T-cell (primary cell): ENCODE measurements around the gene CNTNAP2. TPM values are rescaled to one million over a fixed set of nuclear protein-coding genes. Genes with fewer than 3 reads are reported as not detected.
"Not testable (repeated sequence)": the region's sequence is repeated elsewhere in the genome, so short reads cannot be mapped to it uniquely, and the experiment has no call there.

Experiments used
- ATAC-seq, 4 experiments: fragments of 200-7000 bp in 3 of 4; fragments of 150-1000 bp in 1 of 4; cut with Tn5 transposase; replicated peaks in 1 of 4; 1 replicate in 3 of 4; 2 replicates in 1 of 4; pipeline ENCODE4 v1.10.0; 2021; ENCODE audit warnings: moderate library complexity in 3 of 4, mild to moderate bottlenecking in 2 of 4, moderate number of reproducible peaks in 1 of 4
- CTCF ChIA-PET, 2 donors: fragments of 300-600 bp; sonication (Branson Sonifier 250); formaldehyde crosslinking; loops; one replicate each; lab custom pipeline; 2022; ENCODE audit warnings: antibody characterized with exemption in 2 of 2; lab: Charles Lee
- POLR2A ChIA-PET, 2 donors: fragments of 300-600 bp; sonication (Branson Sonifier 250); formaldehyde crosslinking; loops; one replicate each; lab custom pipeline; 2022; ENCODE audit warnings: antibody characterized with exemption in 2 of 2; lab: Charles Lee
- DNase-seq, 35 experiments: peaks; one replicate each; pipeline versions ENCODE4 v3.0.0 to v3.0.0-alpha.2; 2013 to 2023
- H3K27ac ChIP-seq: one replicate; pipeline ENCODE4 v1.5.1; 2013; ENCODE audit warnings: low read length
- H3K27me3 ChIP-seq, 2 experiments: replicated peaks in 1 of 2; 1 replicate in 1 of 2; 2 replicates in 1 of 2; pipeline versions ENCODE4 v1.6.1 to v1.7.0; 2013; ENCODE audit warnings: low read length in 1 of 2, mixed read lengths in 1 of 2; ENCODE audit not compliant: control insufficient read depth in 2 of 2, insufficient read depth in 2 of 2; ENCODE audit errors: extremely low read depth in 1 of 2
- H3K36me3 ChIP-seq, 2 donors: 1 replicate in 1 of 2; 2 replicates in 1 of 2; pipeline versions ENCODE4 v1.6.1 to v1.7.0; 2013; ENCODE audit warnings: low read length in 1 of 2; ENCODE audit not compliant: control insufficient read depth in 2 of 2, insufficient read depth in 1 of 2; ENCODE audit errors: extremely low read depth in 1 of 2
- H3K4me1 ChIP-seq, 2 experiments: 1 replicate in 1 of 2; 2 replicates in 1 of 2; pipeline versions ENCODE4 v1.6.1 to v1.7.0; 2013; ENCODE audit warnings: low read length in 2 of 2, mixed read lengths in 1 of 2; ENCODE audit not compliant: insufficient read depth in 2 of 2, control insufficient read depth in 1 of 2; ENCODE audit errors: extremely low read depth in 1 of 2
- H3K4me3 ChIP-seq, 2 donors: 1 replicate in 1 of 2; 2 replicates in 1 of 2; pipeline versions ENCODE4 v1.5.1 to v1.7.0; 2013; ENCODE audit warnings: mild to moderate bottlenecking in 2 of 2, low read length in 1 of 2, moderate library complexity in 1 of 2; ENCODE audit not compliant: control insufficient read depth in 1 of 2; ENCODE audit errors: extremely low read depth in 1 of 2
- H3K9me3 ChIP-seq: 2 replicates; pipeline ENCODE4 v1.7.0; 2013
- H3K27ac Mint-ChIP-seq, 2 donors: one replicate each; pipeline ENCODE4 v1.8.0; 2020 to 2021; ENCODE audit warnings: mild to moderate bottlenecking in 2 of 2, mixed read lengths in 2 of 2
- H3K27me3 Mint-ChIP-seq, 2 donors: one replicate each; pipeline ENCODE4 v1.8.0; 2021 to 2022; ENCODE audit warnings: mixed read lengths in 2 of 2
- H3K36me3 Mint-ChIP-seq: one replicate; pipeline ENCODE4 v1.8.0; 2021; ENCODE audit warnings: mixed read lengths
- H3K4me1 Mint-ChIP-seq, 3 donors: one replicate each; pipeline ENCODE4 v1.8.0; 2020 to 2022; ENCODE audit warnings: mixed read lengths in 3 of 3, mild to moderate bottlenecking in 1 of 3
- H3K4me3 Mint-ChIP-seq, 3 donors: one replicate each; pipeline ENCODE4 v1.8.0; 2020 to 2022; ENCODE audit warnings: mild to moderate bottlenecking in 3 of 3, mixed read lengths in 3 of 3, moderate library complexity in 3 of 3
- H3K9me3 Mint-ChIP-seq, 3 donors: one replicate each; pipeline ENCODE4 v1.8.0; 2020 to 2022; ENCODE audit warnings: mixed read lengths in 3 of 3
- WGBS: methylation state at CpG from one replicate; pipeline ENCODE4 v1.1.5; 2013; ENCODE audit warnings: missing lambda C conversion rate; ENCODE audit not compliant: insufficient coverage; 5-methylcytosine and 5-hydroxymethylcytosine counted together
- total RNA-seq, 35 experiments: library from RNA in 6 of 35; stranded (reverse) in 6 of 35; fragments of 120-200 nt in 1 of 35; gene quantifications; one replicate each; pipeline versions ENCODE4 v1.2.1 to v1.2.4 and lab custom pipeline; 2013 to 2026

Gene CNTNAP2
- total RNA-seq, 5 donors from 2014 or later (not counting 1 experiment from before 2014, with no cell fraction given): 0.15 to 0.72 (median 0.21) TPM

DNA sequence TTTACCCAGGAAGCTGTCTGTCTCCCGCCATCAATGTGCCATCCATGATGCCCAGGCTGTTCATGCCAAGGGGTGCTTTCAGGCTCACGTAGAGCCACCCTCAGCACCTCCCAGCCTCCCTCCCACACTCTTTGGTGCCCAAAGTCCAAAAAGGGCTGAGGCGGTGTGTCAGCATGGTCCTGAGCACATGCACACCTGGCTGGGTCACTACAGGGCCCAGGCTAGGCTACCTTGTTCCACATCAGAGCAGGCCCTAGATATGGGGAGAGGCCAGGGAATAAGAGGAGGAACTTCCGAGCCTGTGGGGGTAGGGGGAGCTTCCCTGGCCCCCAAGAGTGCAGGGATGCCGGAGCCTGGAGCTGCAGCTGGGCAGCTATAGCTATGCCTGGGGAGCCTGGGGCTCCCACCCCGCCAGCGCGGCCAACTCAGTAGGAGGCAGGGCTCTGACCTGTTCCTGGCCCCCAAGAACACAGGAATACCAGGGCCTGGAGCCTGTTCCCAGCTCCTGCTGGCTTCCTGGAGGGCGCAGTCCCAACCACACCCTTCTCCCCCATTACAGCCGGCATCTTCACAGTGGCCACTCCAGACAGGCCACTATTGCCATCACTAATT lies 2340.8 kb downstream of the CNTNAP2 start:
- Mint-ChIP-seq H3K4me3 (no peak overlapping the region), H3K27ac (no peak overlapping the region), H3K4me1 (no peaks in the 10 kb centered on the region), H3K27me3 (peaks cover 1 to 5% of the 10 kb centered on the region in 2 donors), H3K9me3 (no peaks in the 10 kb centered on the region), H3K36me3 (no peaks in the 10 kb centered on the region)
- H3K4me1 ChIP-seq: no peaks in the 10 kb centered on the region
- no peak overlapping the region for H3K27ac ChIP-seq
- ChIA-PET POLR2A (no interaction called here), CTCF (no interaction called here)
- 88% methylated on average over 8 of the region's 10 CpGs for WGBS
- H3K9me3 ChIP-seq: no peaks in the 10 kb centered on the region
- ATAC-seq: no peak
- DNase-seq: no peak
- no peaks in the 10 kb centered on the region for H3K36me3 ChIP-seq
- peaks cover 0 to 14% of the 10 kb centered on the region in 2 experiments for H3K27me3 ChIP-seq
- H3K4me3 ChIP-seq: no peak overlapping the region

DNA sequence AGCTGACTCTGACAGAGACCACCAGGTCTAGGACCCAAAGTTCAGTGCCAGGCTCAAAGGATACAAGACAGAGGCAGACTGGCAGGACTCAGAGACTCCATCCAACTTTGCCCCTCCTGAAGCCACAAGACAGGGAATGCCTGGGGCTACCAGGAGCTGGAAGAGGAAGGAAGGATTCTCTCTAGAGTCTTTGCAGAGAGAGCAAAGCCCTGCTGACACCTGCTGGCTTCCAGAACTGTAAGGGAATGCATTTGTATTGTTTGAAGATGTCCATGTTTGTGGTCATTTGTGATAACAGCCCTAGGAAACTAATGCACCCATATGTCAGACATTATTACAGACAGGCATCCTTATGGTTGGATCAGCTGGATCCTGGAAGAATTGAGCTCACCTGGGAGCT lies 2341.7 kb downstream of the CNTNAP2 start:
- H3K4me1 ChIP-seq: no peaks in the 10 kb centered on the region
- no peak for ATAC-seq
- H3K4me3 ChIP-seq: no peak overlapping the region
- Mint-ChIP-seq H3K36me3 (no peaks in the 10 kb centered on the region), H3K4me1 (no peaks in the 10 kb centered on the region), H3K9me3 (peaks cover 0 to 6% (median 4%) of the 10 kb centered on the region in 3 donors), H3K27me3 (peaks cover 0 to 5% of the 10 kb centered on the region in 2 donors), H3K27ac (no peak overlapping the region), H3K4me3 (no peak overlapping the region)
- H3K9me3 ChIP-seq: no peaks in the 10 kb centered on the region
- no peak for DNase-seq
- H3K36me3 ChIP-seq: no peaks in the 10 kb centered on the region
- CTCF ChIA-PET: interaction anchor here in 1 of 2 donors (0.5 kb wide), 1 partner anchor 447 kb away, joined by 3 read pairs; no protein-coding TSS in a partner anchor
- no peak overlapping the region for H3K27ac ChIP-seq
- peaks cover 0 to 14% of the 10 kb centered on the region in 2 experiments for H3K27me3 ChIP-seq
- POLR2A ChIA-PET: no interaction called here

DNA sequence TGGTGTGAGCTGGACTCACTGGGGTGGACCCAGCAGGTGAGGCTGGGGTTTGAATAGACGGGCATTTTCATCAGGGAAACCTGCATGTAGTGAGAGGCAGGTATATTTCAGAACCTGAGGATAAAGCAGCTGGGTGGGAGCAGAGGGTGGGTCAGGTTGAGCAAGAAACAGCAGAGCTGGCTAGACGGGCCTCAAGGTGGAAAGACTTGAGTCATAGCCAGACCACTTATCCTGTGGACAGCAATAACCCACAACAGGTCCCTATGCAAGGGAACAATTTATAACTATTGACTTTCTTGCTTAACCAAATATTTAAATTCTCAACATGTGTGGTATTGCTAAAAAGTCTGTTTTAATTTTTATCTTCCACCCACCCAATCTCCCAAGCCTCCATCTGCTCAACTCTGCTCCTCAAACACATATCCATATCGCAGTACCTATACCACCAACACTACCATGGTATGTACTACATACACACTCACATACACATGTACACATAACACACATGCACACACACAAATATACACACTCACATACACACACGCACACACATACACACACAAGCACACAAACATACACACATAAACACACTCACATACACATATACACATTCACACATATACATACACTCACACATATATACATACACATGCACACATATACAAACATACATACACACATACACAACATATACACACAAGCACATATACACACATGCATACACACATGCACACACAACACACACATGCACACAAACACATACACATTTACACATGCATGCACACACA lies 2345.0 kb downstream of the CNTNAP2 start:
- H3K9me3 ChIP-seq: no peaks in the 10 kb centered on the region
- no peak overlapping the region for H3K4me3 ChIP-seq
- 100% methylated on average over 3 of the region's 4 CpGs for WGBS
- H3K4me1 ChIP-seq: no peaks in the 10 kb centered on the region
- peaks cover 0 to 2% of the 10 kb centered on the region in 2 donors for H3K27me3 Mint-ChIP-seq
- ChIA-PET CTCF (no interaction called here), POLR2A (no interaction called here)
- peaks cover 0 to 6% (median 6%) of the 10 kb centered on the region in 3 donors for H3K9me3 Mint-ChIP-seq
- no peak overlapping the region for H3K27ac ChIP-seq
- DNase-seq (no peak), ATAC-seq (no peak)
- H3K36me3 ChIP-seq: no peaks in the 10 kb centered on the region
- H3K36me3 Mint-ChIP-seq: no peaks in the 10 kb centered on the region
- no peaks in the 10 kb centered on the region for H3K4me1 Mint-ChIP-seq
- H3K27ac Mint-ChIP-seq: no peak overlapping the region
- peaks cover 0 to 11% of the 10 kb centered on the region in 2 experiments for H3K27me3 ChIP-seq
- no peak overlapping the region for H3K4me3 Mint-ChIP-seq

DNA sequence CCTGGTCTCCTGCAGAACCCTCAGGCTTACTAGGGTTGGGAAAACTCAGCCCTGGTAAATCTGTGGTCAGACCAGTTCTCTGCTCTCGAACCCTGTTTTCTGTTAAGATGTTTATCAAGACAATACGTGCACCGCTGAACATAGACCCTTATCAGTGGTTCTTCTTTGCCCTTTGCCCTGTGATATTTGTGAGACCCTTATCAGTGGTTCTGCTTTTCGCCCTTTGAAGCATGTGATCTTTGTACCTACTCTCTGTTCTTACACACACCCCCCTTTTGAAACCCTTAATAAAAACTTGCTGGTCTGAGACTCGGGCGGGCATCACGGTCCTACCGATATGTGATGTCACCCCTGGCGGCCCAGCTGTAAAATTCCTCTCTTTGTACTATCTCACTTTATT lies 2346.2 kb downstream of the CNTNAP2 start:
- H3K27ac Mint-ChIP-seq, CTCF ChIA-PET, H3K36me3 ChIP-seq, H3K4me3 Mint-ChIP-seq, H3K36me3 Mint-ChIP-seq, H3K4me3 ChIP-seq, H3K9me3 ChIP-seq, H3K9me3 Mint-ChIP-seq, H3K4me1 ChIP-seq, DNase-seq, H3K27me3 Mint-ChIP-seq, H3K27me3 ChIP-seq, POLR2A ChIA-PET, H3K4me1 Mint-ChIP-seq, ATAC-seq, H3K27ac ChIP-seq: not testable (repeated sequence)
- 85% methylated on average over 2 of the region's 9 CpGs for WGBS

DNA sequence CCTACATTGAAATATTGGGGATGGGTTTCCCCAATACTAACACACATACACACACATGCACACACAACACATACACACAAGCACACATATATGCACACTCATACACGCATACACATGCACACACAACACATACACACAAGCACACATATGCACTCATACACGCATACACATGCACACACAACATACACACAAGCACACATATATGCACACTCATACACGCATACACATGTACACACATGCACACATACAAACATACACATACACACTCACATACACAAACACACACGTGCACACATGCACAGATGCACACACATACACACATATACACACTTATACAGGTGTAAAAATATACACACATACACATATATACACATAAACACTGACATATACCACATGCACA lies 2346.6 kb downstream of the CNTNAP2 start:
- Mint-ChIP-seq H3K4me1 (no peaks in the 10 kb centered on the region), H3K9me3 (peaks cover 0 to 6% (median 6%) of the 10 kb centered on the region in 3 donors), H3K27me3 (no peaks in the 10 kb centered on the region), H3K36me3 (no peaks in the 10 kb centered on the region), H3K27ac (no peak overlapping the region), H3K4me3 (no peak overlapping the region)
- Histone ChIP-seq H3K27me3 (peaks cover 0 to 3% of the 10 kb centered on the region in 2 experiments), H3K27ac (no peak overlapping the region), H3K9me3 (no peaks in the 10 kb centered on the region), H3K4me1 (no peaks in the 10 kb centered on the region), H3K36me3 (no peaks in the 10 kb centered on the region), H3K4me3 (no peak overlapping the region)
- WGBS: 95% methylated on average over 4 of the region's 4 CpGs
- POLR2A ChIA-PET: no interaction called here
- ATAC-seq (no peak), DNase-seq (no peak)
- CTCF ChIA-PET: no interaction called here

DNA sequence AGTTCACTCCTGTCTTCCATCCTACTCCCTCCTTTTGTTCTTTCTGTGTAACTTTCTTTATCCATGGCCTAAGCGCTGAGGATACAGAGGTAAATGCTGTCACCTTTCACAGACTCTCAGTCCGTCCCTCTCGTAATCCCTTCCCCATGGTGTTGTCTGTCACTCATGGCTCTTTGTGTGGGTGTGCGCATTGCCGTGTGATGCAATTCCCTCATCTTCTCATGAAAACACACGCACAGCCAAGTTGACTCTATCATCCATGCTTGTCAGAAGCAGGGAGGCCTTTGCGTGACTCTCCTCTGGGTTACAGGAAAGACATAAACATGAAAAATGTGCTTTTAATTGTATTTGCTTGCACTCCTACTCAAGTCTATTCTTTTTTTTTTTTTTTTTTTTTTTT lies 2348.3 kb downstream of the CNTNAP2 start:
- DNase-seq (no peak), ATAC-seq (no peak)
- Histone ChIP-seq H3K4me1 (no peaks in the 10 kb centered on the region), H3K27me3 (peaks cover 0 to 9% of the 10 kb centered on the region in 2 experiments), H3K27ac (no peak overlapping the region), H3K36me3 (no peaks in the 10 kb centered on the region), H3K4me3 (no peak overlapping the region), H3K9me3 (no peaks in the 10 kb centered on the region)
- H3K27me3 Mint-ChIP-seq: peaks cover 0 to 4% of the 10 kb centered on the region in 2 donors
- H3K27ac Mint-ChIP-seq: no peak overlapping the region
- ChIA-PET CTCF (no interaction called here), POLR2A (no interaction called here)
- no peaks in the 10 kb centered on the region for H3K4me1 Mint-ChIP-seq
- no peak overlapping the region for H3K4me3 Mint-ChIP-seq
- H3K36me3 Mint-ChIP-seq: no peaks in the 10 kb centered on the region
- WGBS: 80% methylated on average over 2 of the region's 7 CpGs
- peaks cover 0 to 6% (median 6%) of the 10 kb centered on the region in 3 donors for H3K9me3 Mint-ChIP-seq
